T-helper 17 cell (primary cell): Measurements from ENCODE around the gene STARD10. TPM values are rescaled to one million over a fixed set of nuclear protein-coding genes. Genes with fewer than 3 reads are reported as not detected.

Experiments used
- ATAC-seq: fragments of 150-1000 bp; cut with Tn5 transposase; 2 replicates; pipeline ENCODE4 v1.10.0; 2021; ENCODE audit warnings: mild to moderate bottlenecking, moderate library complexity
- DNase-seq, 3 donors: peaks; one replicate each; pipeline versions ENCODE4 v3.0.0 to v3.0.0-alpha.2; 2020 to 2021
- H3K9me3 ChIP-seq: one replicate; pipeline ENCODE4 v1.7.0; 2013; ENCODE audit warnings: low read length, mild to moderate bottlenecking; ENCODE audit not compliant: control insufficient read depth, poor library complexity, severe bottlenecking
- H3K27ac Mint-ChIP-seq: one replicate; pipeline ENCODE4 v1.8.0; 2022; ENCODE audit warnings: mild to moderate bottlenecking, moderate library complexity, mixed read lengths
- H3K27me3 Mint-ChIP-seq: one replicate; pipeline ENCODE4 v1.8.0; 2022; ENCODE audit warnings: mixed read lengths
- H3K36me3 Mint-ChIP-seq: one replicate; pipeline ENCODE4 v1.8.0; 2022; ENCODE audit warnings: low read depth, mixed read lengths
- H3K4me1 Mint-ChIP-seq: one replicate; pipeline ENCODE4 v1.8.0; 2022; ENCODE audit warnings: mild to moderate bottlenecking, mixed read lengths
- H3K4me3 Mint-ChIP-seq: one replicate; pipeline ENCODE4 v1.8.0; 2022; ENCODE audit warnings: mild to moderate bottlenecking, moderate library complexity, mixed read lengths
- total RNA-seq, 4 donors: library from RNA in 2 of 4; stranded (reverse) in 2 of 4; gene quantifications; one replicate each; pipeline ENCODE4 v1.2.3 and lab custom pipeline; 2022 to 2026

STARD10 gene
- total RNA-seq, 2 donors from 2014 or later, result 12.9 to 17.7 TPM

DNA sequence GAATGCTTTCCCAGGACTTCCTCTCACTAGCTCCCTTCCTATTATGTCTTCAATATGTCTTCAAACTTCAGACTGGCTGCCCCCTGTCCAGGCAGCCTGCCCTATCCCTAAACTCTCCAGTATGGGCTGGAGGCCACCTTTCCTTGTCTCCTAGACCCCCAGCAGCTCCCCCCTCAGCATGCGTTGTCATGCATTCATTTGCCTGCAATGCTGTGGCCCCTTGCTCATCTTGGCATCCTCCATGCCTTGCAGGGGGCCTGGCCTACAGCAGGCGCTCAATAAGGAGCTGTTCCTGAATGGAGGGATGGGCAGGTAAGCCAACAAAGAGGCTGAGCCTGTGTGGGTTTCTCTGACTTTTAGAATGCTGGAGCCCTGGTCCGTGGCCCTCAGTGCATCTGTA lies 25.3 kb downstream of the STARD10 start:
- Mint-ChIP-seq H3K4me1 (peaks cover 14% of the 10 kb centered on the region), H3K27me3 (no peaks in the 10 kb centered on the region), H3K36me3 (no peaks in the 10 kb centered on the region), H3K27ac (peak overlapping the region; percentile 60), H3K4me3 (no peak overlapping the region)
- ATAC-seq (no peak), DNase-seq (no peak)
- H3K9me3 ChIP-seq, result no peaks in the 10 kb centered on the region

DNA sequence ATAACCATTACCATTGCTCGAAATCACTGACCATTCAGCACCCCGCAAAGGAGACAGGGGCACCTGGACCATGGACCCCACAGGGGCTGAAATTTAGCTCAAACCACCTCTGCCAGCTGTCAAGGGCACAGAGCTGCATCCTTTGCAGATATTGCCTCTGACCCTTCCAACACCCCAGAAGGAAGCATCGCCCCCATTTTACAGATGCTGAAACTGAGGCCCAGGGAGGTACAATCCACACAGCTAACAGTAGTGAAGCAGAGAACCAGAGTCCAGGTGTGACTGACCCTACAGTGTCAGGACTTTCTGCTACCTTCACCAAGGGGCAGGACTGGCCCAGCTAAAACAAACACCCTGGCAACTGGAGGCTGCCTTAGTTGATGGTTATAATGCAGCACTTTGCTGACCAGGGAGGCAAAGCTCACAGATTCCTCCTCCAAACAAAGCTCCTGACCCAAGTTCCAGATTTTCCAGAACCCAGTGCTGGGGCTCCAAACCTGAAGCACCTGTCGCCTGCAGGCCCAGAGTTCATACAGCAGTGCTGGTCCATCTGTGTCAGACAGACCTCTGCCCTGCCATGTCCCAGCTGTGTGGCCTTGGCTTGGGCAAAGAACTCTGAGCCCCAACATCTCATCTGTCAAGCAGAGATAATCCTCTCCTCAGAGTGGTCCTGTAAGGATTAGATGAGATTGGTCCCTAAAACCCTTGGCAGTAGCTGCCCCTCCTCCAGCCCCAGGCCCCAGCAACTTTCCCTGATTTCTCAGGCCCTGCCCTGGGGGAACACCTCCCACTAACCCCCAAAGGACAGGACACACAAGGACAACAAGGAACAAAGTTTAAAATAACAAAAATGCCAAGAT lies 26.4 kb downstream of the STARD10 start:
- no peak overlapping the region for H3K4me3 Mint-ChIP-seq
- peaks cover 10% of the 10 kb centered on the region for H3K4me1 Mint-ChIP-seq
- ATAC-seq, result no peak
- no peak overlapping the region for H3K27ac Mint-ChIP-seq
- no peaks in the 10 kb centered on the region for H3K9me3 ChIP-seq
- no peak for DNase-seq
- H3K27me3 Mint-ChIP-seq, result no peaks in the 10 kb centered on the region
- H3K36me3 Mint-ChIP-seq, result no peaks in the 10 kb centered on the region

DNA sequence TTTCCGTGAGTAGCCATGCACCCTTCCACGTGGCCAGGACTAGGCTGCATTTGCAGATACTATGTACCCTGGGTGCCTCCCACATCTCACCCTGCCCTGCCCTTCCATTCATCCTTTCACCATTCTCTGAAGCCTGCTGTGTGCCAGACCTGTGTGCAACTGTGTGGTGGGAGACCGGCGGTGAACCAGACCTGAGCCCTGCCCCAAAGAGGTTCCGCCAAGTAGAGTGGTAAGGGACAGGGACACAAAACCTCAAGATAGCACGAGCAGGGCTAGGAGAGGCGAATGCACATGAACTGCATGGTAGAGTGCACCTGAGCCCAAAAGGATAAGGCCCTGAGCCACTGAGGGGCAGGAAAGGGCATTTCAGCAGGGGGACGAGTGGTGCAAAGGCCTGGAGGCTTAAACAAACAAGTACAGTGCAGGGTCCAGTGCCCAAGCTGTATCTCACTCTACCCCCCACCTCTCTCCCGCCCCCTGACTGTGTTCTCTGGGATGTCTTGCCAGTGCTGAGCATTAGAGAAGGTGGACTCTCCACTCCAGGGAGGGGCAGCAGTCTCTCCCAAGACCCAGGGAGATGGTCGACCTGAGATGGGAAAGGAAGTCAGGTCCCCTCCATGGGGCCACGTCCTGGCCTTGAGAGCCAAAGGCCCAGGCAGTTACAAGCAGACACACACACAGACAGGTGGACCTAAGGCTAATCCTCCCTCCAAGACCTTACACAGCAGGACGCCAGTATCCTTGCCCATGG lies 27.5 kb downstream of the STARD10 start:
- no peaks in the 10 kb centered on the region for H3K36me3 Mint-ChIP-seq
- peaks cover 10% of the 10 kb centered on the region for H3K4me1 Mint-ChIP-seq
- no peak overlapping the region for H3K27ac Mint-ChIP-seq
- no peak overlapping the region for H3K4me3 Mint-ChIP-seq
- no peak for ATAC-seq
- H3K9me3 ChIP-seq, result no peaks in the 10 kb centered on the region
- no peak for DNase-seq
- no peaks in the 10 kb centered on the region for H3K27me3 Mint-ChIP-seq

- ATAC-seq, result no peak
- no peak overlapping the region for H3K27ac Mint-ChIP-seq
- no peaks in the 10 kb centered on the region for H3K27me3 Mint-ChIP-seq
- peaks cover 10% of the 10 kb centered on the region for H3K4me1 Mint-ChIP-seq
- DNase-seq, result no peak
- peaks cover 2% of the 10 kb centered on the region for H3K36me3 Mint-ChIP-seq
- no peak overlapping the region for H3K4me3 Mint-ChIP-seq
- no peaks in the 10 kb centered on the region for H3K9me3 ChIP-seq
Measured at GRCh38 chr11:72764503-72764902, 29.3 kb downstream of the STARD10 start.

GRCh38 chr11:72763823-72764222 lies 30.0 kb downstream of the STARD10 start:
- Mint-ChIP-seq H3K36me3 (peaks cover 3% of the 10 kb centered on the region), H3K27ac (no peak overlapping the region), H3K27me3 (no peaks in the 10 kb centered on the region), H3K4me1 (peaks cover 12% of the 10 kb centered on the region), H3K4me3 (no peak overlapping the region)
- no peak for DNase-seq
- no peaks in the 10 kb centered on the region for H3K9me3 ChIP-seq
- no peak for ATAC-seq

DNA sequence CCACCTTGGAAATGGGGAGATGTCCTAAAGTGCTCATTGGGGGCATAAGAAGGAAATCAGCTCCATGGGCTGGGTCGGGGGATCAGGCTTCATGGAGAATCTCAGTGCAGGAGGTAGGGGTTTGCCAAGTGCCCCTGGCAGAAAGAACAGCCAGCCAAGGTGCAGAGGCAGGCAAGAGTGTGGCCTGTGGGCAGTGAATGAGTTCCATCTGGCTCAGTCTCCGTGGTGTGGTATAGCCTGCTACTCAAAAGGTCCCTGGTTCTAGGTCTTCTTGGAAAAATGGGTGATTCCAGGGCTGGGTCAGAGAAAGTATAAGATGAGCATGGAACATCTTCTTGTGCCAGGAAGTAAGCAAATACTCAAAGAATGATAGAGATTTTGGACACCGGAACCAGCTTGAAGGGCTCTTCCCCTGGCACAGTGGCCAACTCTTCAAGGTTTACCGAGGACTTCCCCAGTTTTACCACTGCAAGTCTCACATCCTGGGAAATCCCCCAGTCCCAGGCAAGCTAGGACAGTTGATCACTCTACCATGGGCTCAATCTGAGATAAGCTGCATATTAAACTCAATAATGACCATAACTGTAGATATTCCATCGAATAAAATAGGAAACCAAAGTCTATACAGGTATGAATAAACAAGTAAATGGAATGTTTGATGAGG lies 31.1 kb downstream of the STARD10 start:
- no peaks in the 10 kb centered on the region for H3K9me3 ChIP-seq
- H3K4me1 Mint-ChIP-seq, result peaks cover 14% of the 10 kb centered on the region
- H3K27me3 Mint-ChIP-seq, result no peaks in the 10 kb centered on the region
- no peak for DNase-seq
- H3K36me3 Mint-ChIP-seq, result peaks cover 7% of the 10 kb centered on the region
- peak overlapping the region; percentile 24 for H3K27ac Mint-ChIP-seq
- H3K4me3 Mint-ChIP-seq, result peak overlapping the region; percentile 19
- ATAC-seq, result peak; percentile 90

DNA sequence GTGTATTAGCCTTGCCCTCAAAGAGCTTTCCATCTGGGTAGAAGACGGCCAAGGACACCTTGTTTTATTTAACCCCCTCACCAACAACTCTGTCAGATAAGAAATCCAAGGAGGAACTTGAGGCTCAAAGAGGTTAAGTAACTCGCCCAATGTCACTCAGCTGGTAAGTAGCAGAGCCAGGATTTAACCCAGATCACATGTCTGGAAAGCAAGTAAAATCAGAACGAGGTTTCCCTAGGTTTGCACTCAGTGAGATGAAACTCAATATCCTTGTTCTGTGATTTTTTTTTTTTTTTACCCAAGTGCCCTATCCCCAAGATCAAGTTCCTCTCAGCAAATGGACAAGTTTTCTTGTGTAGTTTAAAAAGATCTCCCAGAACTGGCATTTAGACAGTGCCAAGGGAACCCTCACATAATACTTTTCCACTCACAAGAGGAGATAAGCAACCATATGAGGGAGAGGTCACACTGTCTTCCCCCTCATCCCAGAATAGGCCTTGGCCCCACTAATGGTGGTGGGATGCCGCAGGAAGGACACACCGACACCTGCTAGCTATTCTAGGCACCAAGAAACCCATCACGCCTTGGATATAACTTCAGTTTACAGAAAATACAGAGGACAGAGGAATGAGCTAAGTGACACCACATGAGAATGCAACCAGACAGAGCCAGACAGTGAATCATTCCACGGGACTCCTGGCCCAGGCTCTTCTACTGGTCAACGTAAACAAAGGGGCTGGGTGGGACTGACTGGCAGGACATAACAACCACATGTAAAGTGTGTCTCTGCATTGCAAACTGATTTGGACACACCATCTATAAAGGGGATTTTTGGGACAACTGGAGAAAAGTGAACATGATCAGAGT lies 33.1 kb downstream of the STARD10 start:
- H3K9me3 ChIP-seq, result no peaks in the 10 kb centered on the region
- H3K4me1 Mint-ChIP-seq, result peaks cover 18% of the 10 kb centered on the region
- peaks cover 13% of the 10 kb centered on the region for H3K36me3 Mint-ChIP-seq
- H3K27ac Mint-ChIP-seq, result no peak overlapping the region
- H3K27me3 Mint-ChIP-seq, result no peaks in the 10 kb centered on the region
- no peak for DNase-seq
- no peak for ATAC-seq
- no peak overlapping the region for H3K4me3 Mint-ChIP-seq

DNA sequence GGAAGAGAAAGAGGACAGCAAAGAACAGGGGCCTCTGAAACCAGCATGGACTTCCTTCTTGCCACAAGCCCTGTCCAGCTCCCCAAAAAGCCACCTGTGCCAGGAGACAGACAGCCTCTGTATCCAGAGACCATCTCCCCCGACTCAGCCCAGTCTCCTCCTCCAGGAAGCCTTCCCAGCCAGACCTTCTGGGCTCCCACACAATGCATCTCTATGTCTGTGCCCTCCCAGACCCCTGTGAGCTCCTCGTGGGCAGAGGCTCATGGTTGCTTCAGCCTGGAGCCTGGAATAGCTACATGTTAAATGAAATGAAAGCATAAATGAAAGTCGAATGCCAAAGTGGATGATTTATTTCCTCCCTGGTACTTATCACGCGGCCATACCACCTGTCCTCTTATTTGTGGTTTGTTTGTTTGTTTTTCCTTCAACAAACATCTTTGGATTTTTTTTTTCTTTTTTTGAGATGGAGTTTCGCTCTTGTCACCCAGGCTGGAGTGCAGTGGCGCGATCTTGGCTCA lies 34.3 kb downstream of the STARD10 start:
- Mint-ChIP-seq H3K4me3 (no peak overlapping the region), H3K27ac (peak overlapping the region; percentile 27), H3K27me3 (no peaks in the 10 kb centered on the region), H3K4me1 (peaks cover 18% of the 10 kb centered on the region), H3K36me3 (peaks cover 13% of the 10 kb centered on the region)
- no peak for DNase-seq
- no peaks in the 10 kb centered on the region for H3K9me3 ChIP-seq
- ATAC-seq, result no peak

DNA sequence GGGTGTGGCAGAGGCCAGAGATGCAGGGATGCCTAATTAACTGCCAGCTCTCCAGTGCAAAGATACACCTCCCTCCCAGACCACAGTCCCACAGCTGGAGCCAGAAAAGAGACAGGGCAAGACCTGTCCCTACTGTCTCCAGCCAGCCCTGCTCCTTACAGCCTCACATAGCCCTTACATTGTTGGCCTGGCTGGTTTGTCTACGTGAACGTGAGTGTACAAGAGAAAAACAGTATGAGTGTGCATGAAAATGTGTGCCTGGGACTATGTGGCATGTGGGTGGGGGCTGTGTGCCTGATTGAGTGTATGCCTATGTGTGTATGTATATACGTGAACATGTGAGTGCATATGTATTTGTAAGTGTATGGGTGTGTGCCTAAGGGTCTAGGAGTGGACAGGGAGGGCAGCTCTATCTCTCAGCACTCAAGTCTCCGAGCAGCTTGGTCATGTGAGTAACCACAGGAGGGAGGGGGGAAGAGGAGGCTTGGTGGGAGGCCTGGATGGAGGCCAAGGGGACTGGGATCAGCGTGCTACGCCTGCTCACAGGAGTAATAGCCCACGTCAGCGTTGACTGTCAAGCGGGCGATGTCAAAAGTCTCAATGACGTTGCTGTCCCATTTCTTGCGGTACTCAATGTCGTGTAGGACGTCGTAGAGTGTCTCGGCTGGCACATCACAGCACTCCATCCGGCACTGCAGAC lies 35.0 kb downstream of the STARD10 start:
- peak overlapping the region; percentile 27 for H3K27ac Mint-ChIP-seq
- H3K4me3 Mint-ChIP-seq, result no peak overlapping the region
- H3K36me3 Mint-ChIP-seq, result peaks cover 13% of the 10 kb centered on the region
- H3K27me3 Mint-ChIP-seq, result no peaks in the 10 kb centered on the region
- H3K4me1 Mint-ChIP-seq, result peaks cover 18% of the 10 kb centered on the region
- DNase-seq (no peak), ATAC-seq (no peak)
- no peaks in the 10 kb centered on the region for H3K9me3 ChIP-seq

DNA sequence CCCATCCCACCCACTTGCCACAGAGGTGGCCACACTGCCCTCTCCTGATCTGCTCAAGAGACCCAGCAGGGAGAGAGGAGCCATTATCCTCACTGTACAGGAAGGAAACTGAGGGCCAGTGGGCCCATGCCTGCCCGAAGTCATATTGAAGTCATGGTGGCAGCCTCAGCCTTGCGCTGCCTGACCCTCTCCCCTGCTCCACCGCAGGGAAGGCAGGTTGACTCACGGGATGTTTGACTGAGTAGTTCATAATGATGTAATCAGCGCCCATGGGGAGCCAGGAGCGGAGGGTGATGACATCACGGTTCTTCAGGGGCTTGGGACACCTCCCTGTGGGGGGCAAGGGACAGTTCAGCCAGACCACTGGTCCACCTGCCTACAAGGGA lies 35.5 kb downstream of the STARD10 start:
- no peak overlapping the region for H3K27ac Mint-ChIP-seq

DNA sequence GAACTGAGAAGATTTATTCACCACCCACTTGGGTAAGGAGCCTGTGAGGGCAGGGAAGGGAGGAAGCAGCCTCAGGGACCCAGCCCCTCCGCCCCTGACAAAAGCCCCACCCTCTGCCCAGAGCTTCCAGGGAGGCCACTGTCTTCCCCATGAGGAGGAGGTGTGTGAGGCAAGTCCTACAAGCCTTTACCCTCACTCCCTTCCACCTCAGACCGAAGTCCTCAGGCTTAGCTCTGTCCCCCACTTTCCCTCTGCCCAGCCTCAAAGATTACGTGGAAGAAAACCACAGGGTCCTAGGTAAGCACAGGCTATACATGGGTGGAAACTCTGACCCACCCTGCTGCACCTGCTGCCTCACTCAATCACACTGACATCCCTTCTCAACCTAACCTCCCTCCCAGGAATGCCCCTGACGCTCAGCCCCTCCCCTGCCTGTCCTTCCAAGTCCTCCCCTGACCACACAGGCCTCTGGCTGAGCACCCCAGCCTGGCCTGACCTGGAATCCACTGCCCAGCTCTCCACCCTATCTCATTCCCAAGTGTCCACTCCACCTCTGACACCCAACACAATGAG lies 38.0 kb downstream of the STARD10 start:
- Mint-ChIP-seq H3K4me3 (no peak overlapping the region), H3K27me3 (no peaks in the 10 kb centered on the region), H3K36me3 (peaks cover 12% of the 10 kb centered on the region), H3K27ac (no peak overlapping the region), H3K4me1 (peaks cover 28% of the 10 kb centered on the region)
- no peak for DNase-seq
- no peaks in the 10 kb centered on the region for H3K9me3 ChIP-seq
- ATAC-seq, result no peak

More for the DNA sequence above, 35.5 kb downstream of the STARD10 start:
- no peak for ATAC-seq
- Mint-ChIP-seq H3K4me3 (no peak overlapping the region), H3K27me3 (no peaks in the 10 kb centered on the region), H3K36me3 (peaks cover 13% of the 10 kb centered on the region), H3K4me1 (peaks cover 17% of the 10 kb centered on the region)
- no peaks in the 10 kb centered on the region for H3K9me3 ChIP-seq
- no peak for DNase-seq
